Endothelial cell (in vitro differentiated cells): Measurements from ENCODE around the gene DVL2. TPM values are rescaled to one million over a fixed set of nuclear protein-coding genes. Genes with fewer than 3 reads are reported as not detected.

Source experiments
- DNase-seq: peaks from one replicate; pipeline ENCODE4 v3.0.0; 2021; ENCODE audit warnings: low spot score
- H3K27ac Mint-ChIP-seq: one replicate; pipeline ENCODE4 v1.8.0; 2021; ENCODE audit warnings: mixed read lengths, inconsistent platforms; ENCODE audit not compliant: unreplicated experiment
- H3K27me3 Mint-ChIP-seq: one replicate; pipeline ENCODE4 v1.8.0; 2021; ENCODE audit warnings: mild to moderate bottlenecking, moderate library complexity, mixed read lengths, inconsistent platforms; ENCODE audit not compliant: unreplicated experiment
- H3K36me3 Mint-ChIP-seq: one replicate; pipeline ENCODE4 v1.8.0; 2021; ENCODE audit warnings: mild to moderate bottlenecking, low read depth, mixed read lengths, inconsistent platforms; ENCODE audit not compliant: unreplicated experiment
- H3K4me1 Mint-ChIP-seq: one replicate; pipeline ENCODE4 v1.8.0; 2021; ENCODE audit warnings: mild to moderate bottlenecking, mixed read lengths, inconsistent platforms; ENCODE audit not compliant: unreplicated experiment
- H3K4me3 Mint-ChIP-seq: one replicate; pipeline ENCODE4 v1.8.0; 2021; ENCODE audit warnings: mild to moderate bottlenecking, mixed read lengths, inconsistent platforms; ENCODE audit not compliant: unreplicated experiment
- H3K9me3 Mint-ChIP-seq: one replicate; pipeline ENCODE4 v1.8.0; 2021; ENCODE audit warnings: mixed read lengths, inconsistent platforms; ENCODE audit not compliant: unreplicated experiment
- total RNA-seq: library from RNA; stranded (reverse); fragmentation: NEBNext Ultra II Directional; extraction: Animal tissue kit (Norgen Biotek cat#: 25700); gene quantifications from one replicate; pipeline ENCODE4 v1.2.1, GENCODE V29; 2021; ENCODE audit not compliant: unreplicated experiment
- TF ChIP-seq, protein P1 (sequence below): fragments of 200-600 bp; sonication (generic); IDR thresholded peaks from one replicate; pipeline ENCODE4 v1.5.0; 2021; ENCODE audit warnings: antibody characterized with exemption; ENCODE audit not compliant: unreplicated experiment

The DVL2 gene
- total RNA-seq, 1 donor from 2014 or later: 58.2 TPM

DNA sequence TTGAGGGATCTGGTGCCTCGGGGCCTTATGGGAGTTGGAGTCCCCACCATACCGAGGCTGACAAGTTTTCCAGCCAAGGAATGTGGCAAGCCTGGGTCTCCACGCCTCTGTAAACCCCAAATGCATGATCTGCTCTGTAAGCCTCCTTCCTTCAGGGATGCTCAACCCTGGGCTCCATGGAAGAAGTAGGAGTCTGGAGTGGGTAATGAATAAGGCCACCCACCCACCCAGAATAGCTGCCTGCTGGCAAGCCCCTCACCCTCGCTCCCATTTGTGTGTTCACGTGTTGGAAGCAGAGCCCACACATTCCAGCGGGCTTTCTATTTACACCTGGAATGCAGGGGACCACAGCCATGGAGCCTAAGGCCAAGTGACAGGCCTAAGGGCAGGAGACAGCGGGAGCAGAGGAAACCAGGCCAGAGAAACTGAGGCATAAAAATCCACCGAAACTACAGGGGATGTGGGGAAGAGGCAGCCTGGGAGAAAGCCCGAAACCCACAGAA lies 19.1 kb downstream of the DVL2 start:
- Mint-ChIP-seq H3K4me1 (peaks cover 57% of the 10 kb centered on the region), H3K27me3 (peaks cover 34% of the 10 kb centered on the region), H3K27ac (peak overlapping the region; percentile 100), H3K4me3 (peak overlapping the region; percentile 92), H3K9me3 (no peaks in the 10 kb centered on the region), H3K36me3 (peaks cover 8% of the 10 kb centered on the region)
- TF ChIP-seq, protein P1, sequence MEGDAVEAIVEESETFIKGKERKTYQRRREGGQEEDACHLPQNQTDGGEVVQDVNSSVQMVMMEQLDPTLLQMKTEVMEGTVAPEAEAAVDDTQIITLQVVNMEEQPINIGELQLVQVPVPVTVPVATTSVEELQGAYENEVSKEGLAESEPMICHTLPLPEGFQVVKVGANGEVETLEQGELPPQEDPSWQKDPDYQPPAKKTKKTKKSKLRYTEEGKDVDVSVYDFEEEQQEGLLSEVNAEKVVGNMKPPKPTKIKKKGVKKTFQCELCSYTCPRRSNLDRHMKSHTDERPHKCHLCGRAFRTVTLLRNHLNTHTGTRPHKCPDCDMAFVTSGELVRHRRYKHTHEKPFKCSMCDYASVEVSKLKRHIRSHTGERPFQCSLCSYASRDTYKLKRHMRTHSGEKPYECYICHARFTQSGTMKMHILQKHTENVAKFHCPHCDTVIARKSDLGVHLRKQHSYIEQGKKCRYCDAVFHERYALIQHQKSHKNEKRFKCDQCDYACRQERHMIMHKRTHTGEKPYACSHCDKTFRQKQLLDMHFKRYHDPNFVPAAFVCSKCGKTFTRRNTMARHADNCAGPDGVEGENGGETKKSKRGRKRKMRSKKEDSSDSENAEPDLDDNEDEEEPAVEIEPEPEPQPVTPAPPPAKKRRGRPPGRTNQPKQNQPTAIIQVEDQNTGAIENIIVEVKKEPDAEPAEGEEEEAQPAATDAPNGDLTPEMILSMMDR: no peak
- no peak for DNase-seq

DNA sequence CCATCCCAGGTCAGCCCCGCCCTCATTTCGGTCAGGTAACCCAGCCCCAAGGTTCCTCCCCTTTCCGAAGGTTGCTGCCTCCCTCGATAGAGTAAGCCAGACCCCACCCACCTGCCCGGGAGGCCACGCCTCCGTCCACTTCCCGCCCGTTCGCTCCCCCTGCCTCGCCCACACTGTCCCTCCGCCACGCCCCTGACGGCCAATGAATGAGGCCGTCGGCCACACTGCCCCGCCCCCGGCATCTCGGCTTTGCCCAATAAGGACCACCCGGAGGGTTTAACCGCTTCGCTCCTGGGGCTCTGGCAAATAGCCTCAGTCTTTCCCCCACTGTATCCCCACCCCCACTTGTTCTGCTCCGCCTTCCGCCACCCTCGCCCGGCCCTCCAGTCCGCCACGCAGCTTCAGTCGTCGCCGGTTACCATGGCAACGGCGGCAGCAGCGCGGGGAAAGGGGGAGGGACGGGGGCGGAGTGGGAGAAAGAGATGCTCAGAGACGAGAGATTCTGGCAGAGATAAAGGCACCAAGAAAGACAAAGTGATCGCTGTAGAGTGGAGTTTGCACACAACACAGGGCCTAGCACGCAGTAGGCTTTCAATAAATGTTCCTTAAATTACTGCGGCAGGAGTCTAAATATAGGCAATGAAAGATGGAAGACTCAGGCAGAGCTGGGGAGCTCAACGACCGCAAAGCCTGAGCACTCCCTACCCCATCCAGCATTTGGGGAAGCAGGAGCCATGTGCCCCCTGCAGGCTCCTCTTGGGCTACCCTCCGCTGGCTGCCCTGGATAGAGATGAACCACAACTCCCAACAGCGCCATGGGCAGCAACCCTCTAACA lies 19.8 kb downstream of the DVL2 start:
- peaks cover 55% of the 10 kb centered on the region for H3K4me1 Mint-ChIP-seq
- H3K4me3 Mint-ChIP-seq: peak overlapping the region; percentile 92
- TF ChIP-seq, protein P1: no peak
- H3K9me3 Mint-ChIP-seq: no peaks in the 10 kb centered on the region
- H3K27ac Mint-ChIP-seq: peak overlapping the region; percentile 100
- H3K27me3 Mint-ChIP-seq: peaks cover 34% of the 10 kb centered on the region
- peak; percentile 100 for DNase-seq
- H3K36me3 Mint-ChIP-seq: peaks cover 8% of the 10 kb centered on the region

- H3K9me3 Mint-ChIP-seq: no peaks in the 10 kb centered on the region
- peak overlapping the region; percentile 92 for H3K4me3 Mint-ChIP-seq
- peak; percentile 92 for DNase-seq
- peaks cover 52% of the 10 kb centered on the region for H3K4me1 Mint-ChIP-seq
- H3K27me3 Mint-ChIP-seq: peaks cover 29% of the 10 kb centered on the region
- TF ChIP-seq, protein P1: peak; percentile 72
- H3K27ac Mint-ChIP-seq: peak overlapping the region; percentile 100
- H3K36me3 Mint-ChIP-seq: peaks cover 8% of the 10 kb centered on the region
Measured at GRCh38 chr17:7213895-7214299, 20.4 kb downstream of the DVL2 start.

DNA sequence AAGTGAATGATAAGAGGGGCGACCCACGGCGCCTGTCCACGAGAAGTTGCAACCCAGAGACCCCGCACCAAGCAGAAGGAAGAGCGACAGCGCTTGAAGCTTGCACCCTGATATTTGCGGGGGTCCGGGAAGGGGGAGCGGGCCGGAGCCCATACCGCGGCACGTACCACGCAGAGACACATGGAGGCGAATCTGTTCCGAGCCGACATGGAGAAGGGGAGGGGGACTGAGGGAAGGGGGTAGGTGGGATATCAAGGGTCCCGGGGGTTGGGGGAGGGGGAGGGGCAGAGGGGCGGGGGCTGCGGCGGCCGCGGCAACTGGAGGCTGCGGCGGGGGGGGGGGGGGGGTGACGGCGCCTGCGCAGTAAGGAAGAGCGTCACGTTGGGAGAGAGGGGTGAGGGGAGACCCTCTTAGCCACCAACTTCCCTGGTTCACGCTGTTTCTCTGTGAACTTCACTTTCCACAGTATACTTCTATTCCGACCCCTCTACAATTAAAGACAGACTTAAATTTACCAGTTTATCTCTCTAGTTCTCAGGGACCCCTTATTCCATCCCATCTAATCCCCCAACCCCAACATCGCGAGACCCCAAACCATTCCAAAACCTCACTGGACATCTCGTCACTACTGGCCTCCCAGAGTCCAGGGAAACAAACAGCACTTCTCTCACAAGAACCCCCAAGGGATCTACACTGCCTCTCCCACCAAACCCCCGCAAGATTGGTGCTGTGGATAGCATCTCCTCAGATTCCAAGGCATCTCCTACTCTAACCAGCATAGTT lies 22.6 kb downstream of the DVL2 start:
- Mint-ChIP-seq H3K9me3 (no peaks in the 10 kb centered on the region), H3K36me3 (peaks cover 8% of the 10 kb centered on the region), H3K4me1 (peaks cover 42% of the 10 kb centered on the region), H3K27ac (peak overlapping the region; percentile 89), H3K4me3 (peak overlapping the region; percentile 66), H3K27me3 (peaks cover 25% of the 10 kb centered on the region)
- DNase-seq: no peak
- TF ChIP-seq, protein P1: no peak
